ENCODE measurements around the gene HELZ2. TPM values are rescaled to one million over a fixed set of nuclear protein-coding genes. Genes with fewer than 3 reads are reported as not detected.

Gene HELZ2
- total RNA-seq, 1 experiment from 2014 or later, result 27.5 TPM

DNA sequence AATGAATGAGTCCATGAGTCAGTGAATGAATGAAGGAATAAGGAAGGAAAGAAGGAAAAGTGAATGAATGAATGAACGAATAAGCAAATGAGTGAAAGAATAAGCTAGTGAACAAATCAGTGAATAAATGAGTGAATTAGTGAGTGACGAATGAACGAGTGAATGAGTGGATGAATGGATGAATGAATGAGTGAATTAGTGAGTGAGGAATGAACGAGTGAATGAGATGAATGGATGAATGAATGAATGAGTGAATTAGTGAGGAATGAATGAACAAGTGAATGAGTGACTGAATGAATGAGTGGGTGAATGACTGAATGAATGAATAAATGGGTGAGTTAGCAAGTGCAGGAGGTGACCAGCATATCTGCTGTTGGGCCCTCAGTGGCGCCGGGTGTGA is 30.3 kb downstream of the HELZ2 start:
- H3K9me3 Mint-ChIP-seq, result no peaks in the 10 kb centered on the region
- peak overlapping the region; percentile 9; the same call in 1 of the 2 replicates for H3K27ac Mint-ChIP-seq
- ChIA-PET POLR2A (interaction anchor here (0.6 kb wide), 1 partner anchor 152 kb away, joined by 4 read pairs; no protein-coding TSS in a partner anchor), CTCF (interaction anchor here (0.5 to 1.4 kb wide), 2 partner anchors 232 to 430 kb away, joined by 3 to 4 read pairs; no protein-coding TSS in a partner anchor)
- DNase-seq (ENCODE audit: low spot score) (no peak), ATAC-seq (no peak)
- H3K4me1 Mint-ChIP-seq, result peaks cover 6% of the 10 kb centered on the region; the same call in 1 of the 2 replicates
- no peak overlapping the region for H3K4me3 Mint-ChIP-seq
- TF ChIP-seq GABPB1 (CRISPR knock-in tag; IDR thresholded peaks at IDR 0.05), result no peak
- TF ChIP-seq NR2C2 (CRISPR knock-in tag; IDR thresholded peaks at IDR 0.05), result no peak
- no peak for TF ChIP-seq GRHL2 (CRISPR knock-in tag; IDR thresholded peaks at IDR 0.05; ENCODE audit: insufficient replicate concordance, severe bottlenecking)
- TF ChIP-seq, protein P1, sequence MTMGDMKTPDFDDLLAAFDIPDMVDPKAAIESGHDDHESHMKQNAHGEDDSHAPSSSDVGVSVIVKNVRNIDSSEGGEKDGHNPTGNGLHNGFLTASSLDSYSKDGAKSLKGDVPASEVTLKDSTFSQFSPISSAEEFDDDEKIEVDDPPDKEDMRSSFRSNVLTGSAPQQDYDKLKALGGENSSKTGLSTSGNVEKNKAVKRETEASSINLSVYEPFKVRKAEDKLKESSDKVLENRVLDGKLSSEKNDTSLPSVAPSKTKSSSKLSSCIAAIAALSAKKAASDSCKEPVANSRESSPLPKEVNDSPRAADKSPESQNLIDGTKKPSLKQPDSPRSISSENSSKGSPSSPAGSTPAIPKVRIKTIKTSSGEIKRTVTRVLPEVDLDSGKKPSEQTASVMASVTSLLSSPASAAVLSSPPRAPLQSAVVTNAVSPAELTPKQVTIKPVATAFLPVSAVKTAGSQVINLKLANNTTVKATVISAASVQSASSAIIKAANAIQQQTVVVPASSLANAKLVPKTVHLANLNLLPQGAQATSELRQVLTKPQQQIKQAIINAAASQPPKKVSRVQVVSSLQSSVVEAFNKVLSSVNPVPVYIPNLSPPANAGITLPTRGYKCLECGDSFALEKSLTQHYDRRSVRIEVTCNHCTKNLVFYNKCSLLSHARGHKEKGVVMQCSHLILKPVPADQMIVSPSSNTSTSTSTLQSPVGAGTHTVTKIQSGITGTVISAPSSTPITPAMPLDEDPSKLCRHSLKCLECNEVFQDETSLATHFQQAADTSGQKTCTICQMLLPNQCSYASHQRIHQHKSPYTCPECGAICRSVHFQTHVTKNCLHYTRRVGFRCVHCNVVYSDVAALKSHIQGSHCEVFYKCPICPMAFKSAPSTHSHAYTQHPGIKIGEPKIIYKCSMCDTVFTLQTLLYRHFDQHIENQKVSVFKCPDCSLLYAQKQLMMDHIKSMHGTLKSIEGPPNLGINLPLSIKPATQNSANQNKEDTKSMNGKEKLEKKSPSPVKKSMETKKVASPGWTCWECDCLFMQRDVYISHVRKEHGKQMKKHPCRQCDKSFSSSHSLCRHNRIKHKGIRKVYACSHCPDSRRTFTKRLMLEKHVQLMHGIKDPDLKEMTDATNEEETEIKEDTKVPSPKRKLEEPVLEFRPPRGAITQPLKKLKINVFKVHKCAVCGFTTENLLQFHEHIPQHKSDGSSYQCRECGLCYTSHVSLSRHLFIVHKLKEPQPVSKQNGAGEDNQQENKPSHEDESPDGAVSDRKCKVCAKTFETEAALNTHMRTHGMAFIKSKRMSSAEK (CRISPR knock-in tag; IDR thresholded peaks at IDR 0.05; ENCODE audit: borderline replicate concordance), result no peak
- no peak for TF ChIP-seq SP1 (CRISPR knock-in tag; conservative IDR thresholded peaks at IDR 0.05)
- no peak for TF ChIP-seq JAZF1 (CRISPR knock-in tag; IDR thresholded peaks at IDR 0.05)
- TF ChIP-seq TCF7 (CRISPR knock-in tag; IDR thresholded peaks at IDR 0.05; ENCODE audit: low read depth), result no peak
- TF ChIP-seq, protein P2, sequence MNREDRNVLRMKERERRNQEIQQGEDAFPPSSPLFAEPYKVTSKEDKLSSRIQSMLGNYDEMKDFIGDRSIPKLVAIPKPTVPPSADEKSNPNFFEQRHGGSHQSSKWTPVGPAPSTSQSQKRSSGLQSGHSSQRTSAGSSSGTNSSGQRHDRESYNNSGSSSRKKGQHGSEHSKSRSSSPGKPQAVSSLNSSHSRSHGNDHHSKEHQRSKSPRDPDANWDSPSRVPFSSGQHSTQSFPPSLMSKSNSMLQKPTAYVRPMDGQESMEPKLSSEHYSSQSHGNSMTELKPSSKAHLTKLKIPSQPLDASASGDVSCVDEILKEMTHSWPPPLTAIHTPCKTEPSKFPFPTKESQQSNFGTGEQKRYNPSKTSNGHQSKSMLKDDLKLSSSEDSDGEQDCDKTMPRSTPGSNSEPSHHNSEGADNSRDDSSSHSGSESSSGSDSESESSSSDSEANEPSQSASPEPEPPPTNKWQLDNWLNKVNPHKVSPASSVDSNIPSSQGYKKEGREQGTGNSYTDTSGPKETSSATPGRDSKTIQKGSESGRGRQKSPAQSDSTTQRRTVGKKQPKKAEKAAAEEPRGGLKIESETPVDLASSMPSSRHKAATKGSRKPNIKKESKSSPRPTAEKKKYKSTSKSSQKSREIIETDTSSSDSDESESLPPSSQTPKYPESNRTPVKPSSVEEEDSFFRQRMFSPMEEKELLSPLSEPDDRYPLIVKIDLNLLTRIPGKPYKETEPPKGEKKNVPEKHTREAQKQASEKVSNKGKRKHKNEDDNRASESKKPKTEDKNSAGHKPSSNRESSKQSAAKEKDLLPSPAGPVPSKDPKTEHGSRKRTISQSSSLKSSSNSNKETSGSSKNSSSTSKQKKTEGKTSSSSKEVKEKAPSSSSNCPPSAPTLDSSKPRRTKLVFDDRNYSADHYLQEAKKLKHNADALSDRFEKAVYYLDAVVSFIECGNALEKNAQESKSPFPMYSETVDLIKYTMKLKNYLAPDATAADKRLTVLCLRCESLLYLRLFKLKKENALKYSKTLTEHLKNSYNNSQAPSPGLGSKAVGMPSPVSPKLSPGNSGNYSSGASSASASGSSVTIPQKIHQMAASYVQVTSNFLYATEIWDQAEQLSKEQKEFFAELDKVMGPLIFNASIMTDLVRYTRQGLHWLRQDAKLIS (CRISPR knock-in tag; IDR thresholded peaks at IDR 0.05; ENCODE audit: borderline replicate concordance), result no peak
- no peaks in the 10 kb centered on the region for H3K36me3 Mint-ChIP-seq
- H3K27me3 Mint-ChIP-seq (ENCODE audit: low read depth), result no peaks in the 10 kb centered on the region

DNA sequence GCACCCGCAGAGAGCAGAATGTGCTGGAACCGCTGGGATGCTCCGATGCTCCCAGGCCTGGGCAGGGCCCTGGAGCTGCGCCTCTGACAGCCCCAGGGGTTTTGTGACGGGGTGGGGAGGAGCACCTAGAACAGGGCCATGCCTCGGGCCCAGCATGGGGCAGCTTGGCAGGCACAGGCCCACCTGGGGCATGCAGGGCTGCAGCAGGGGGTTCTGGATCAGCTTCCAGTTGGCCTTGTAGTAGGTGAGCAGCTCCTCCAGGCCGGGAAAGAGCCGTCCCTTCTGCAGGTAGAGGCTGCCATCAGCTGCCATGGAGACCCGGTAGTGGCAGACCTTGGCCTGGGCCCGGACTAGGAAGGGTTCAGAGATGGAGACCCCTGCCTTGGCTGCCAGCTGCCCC is 30.9 kb downstream of the HELZ2 start:
- no peaks in the 10 kb centered on the region for H3K9me3 Mint-ChIP-seq
- no peak for TF ChIP-seq FOXJ3 (CRISPR knock-in tag; IDR thresholded peaks at IDR 0.05; ENCODE audit: borderline replicate concordance)
- no peak for TF ChIP-seq RORB (CRISPR knock-in tag; IDR thresholded peaks at IDR 0.05)
- no peak for TF ChIP-seq NR2C2 (CRISPR knock-in tag; IDR thresholded peaks at IDR 0.05)
- H3K4me1 Mint-ChIP-seq, result 0 out of 2 replicates have a peak, but pooled peaks cover 4% of the 10 kb centered on the region
- H3K36me3 Mint-ChIP-seq, result no peaks in the 10 kb centered on the region
- H3K4me3 Mint-ChIP-seq, result no peak overlapping the region
- DNase-seq (ENCODE audit: low spot score), result no peak
- ChIA-PET POLR2A (no interaction called here), CTCF (no interaction called here)
- ATAC-seq, result no peak
- H3K27ac Mint-ChIP-seq, result no peak overlapping the region
- H3K27me3 Mint-ChIP-seq (ENCODE audit: low read depth), result no peaks in the 10 kb centered on the region

DNA sequence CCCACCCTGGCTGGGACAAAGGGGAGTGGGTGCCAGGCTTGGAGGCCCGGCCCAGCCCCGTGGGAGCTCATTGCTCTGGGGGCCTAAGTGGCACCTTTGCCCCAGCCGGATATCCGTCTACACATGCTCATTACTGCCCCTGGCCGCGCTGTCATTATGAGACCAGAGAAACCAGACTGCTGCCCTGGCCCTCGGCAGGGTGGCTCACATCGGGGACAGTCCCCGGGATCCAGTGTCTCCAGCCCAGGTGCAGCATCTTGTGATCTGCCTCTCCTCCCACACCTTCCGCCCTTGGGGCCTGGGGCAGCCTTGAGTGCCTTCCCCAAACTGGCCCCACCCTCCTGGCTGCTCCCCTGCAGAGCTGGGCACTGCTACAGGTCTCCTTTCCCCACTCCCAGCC is 31.3 kb downstream of the HELZ2 start:
- ChIA-PET POLR2A (no interaction called here), CTCF (interaction anchor here (1.7 kb wide), 1 partner anchor 99 kb away, joined by 5 read pairs; no protein-coding TSS in a partner anchor)
- H3K27ac Mint-ChIP-seq, result no peak overlapping the region
- no peaks in the 10 kb centered on the region for H3K27me3 Mint-ChIP-seq (ENCODE audit: low read depth)
- no peak overlapping the region for H3K4me3 Mint-ChIP-seq
- no peaks in the 10 kb centered on the region for H3K36me3 Mint-ChIP-seq
- ATAC-seq (no peak), DNase-seq (ENCODE audit: low spot score) (no peak)
- no peaks in the 10 kb centered on the region for H3K9me3 Mint-ChIP-seq
- 0 out of 2 replicates have a peak, but pooled peaks cover 4% of the 10 kb centered on the region for H3K4me1 Mint-ChIP-seq
- TF ChIP-seq CREB1 (CRISPR knock-in tag; IDR thresholded peaks at IDR 0.05) (no peak), NFE2L1 (CRISPR knock-in tag; IDR thresholded peaks at IDR 0.05) (no peak), MYBL2 (CRISPR knock-in tag; IDR thresholded peaks at IDR 0.05) (no peak)
- TF ChIP-seq, protein P3, sequence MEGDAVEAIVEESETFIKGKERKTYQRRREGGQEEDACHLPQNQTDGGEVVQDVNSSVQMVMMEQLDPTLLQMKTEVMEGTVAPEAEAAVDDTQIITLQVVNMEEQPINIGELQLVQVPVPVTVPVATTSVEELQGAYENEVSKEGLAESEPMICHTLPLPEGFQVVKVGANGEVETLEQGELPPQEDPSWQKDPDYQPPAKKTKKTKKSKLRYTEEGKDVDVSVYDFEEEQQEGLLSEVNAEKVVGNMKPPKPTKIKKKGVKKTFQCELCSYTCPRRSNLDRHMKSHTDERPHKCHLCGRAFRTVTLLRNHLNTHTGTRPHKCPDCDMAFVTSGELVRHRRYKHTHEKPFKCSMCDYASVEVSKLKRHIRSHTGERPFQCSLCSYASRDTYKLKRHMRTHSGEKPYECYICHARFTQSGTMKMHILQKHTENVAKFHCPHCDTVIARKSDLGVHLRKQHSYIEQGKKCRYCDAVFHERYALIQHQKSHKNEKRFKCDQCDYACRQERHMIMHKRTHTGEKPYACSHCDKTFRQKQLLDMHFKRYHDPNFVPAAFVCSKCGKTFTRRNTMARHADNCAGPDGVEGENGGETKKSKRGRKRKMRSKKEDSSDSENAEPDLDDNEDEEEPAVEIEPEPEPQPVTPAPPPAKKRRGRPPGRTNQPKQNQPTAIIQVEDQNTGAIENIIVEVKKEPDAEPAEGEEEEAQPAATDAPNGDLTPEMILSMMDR (IDR thresholded peaks at IDR 0.05), result no peak
- TF ChIP-seq, protein P4, sequence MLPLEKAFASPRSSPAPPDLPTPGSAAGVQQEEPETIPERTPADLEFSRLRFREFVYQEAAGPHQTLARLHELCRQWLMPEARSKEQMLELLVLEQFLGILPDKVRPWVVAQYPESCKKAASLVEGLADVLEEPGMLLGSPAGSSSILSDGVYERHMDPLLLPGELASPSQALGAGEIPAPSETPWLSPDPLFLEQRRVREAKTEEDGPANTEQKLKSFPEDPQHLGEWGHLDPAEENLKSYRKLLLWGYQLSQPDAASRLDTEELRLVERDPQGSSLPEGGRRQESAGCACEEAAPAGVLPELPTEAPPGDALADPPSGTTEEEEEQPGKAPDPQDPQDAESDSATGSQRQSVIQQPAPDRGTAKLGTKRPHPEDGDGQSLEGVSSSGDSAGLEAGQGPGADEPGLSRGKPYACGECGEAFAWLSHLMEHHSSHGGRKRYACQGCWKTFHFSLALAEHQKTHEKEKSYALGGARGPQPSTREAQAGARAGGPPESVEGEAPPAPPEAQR (CRISPR knock-in tag; IDR thresholded peaks at IDR 0.05), result no peak
- TF ChIP-seq, protein P5, sequence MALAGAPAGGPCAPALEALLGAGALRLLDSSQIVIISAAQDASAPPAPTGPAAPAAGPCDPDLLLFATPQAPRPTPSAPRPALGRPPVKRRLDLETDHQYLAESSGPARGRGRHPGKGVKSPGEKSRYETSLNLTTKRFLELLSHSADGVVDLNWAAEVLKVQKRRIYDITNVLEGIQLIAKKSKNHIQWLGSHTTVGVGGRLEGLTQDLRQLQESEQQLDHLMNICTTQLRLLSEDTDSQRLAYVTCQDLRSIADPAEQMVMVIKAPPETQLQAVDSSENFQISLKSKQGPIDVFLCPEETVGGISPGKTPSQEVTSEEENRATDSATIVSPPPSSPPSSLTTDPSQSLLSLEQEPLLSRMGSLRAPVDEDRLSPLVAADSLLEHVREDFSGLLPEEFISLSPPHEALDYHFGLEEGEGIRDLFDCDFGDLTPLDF (CRISPR knock-in tag; IDR thresholded peaks at IDR 0.05), result no peak
